H9 (cell line): Measurements from ENCODE around the gene UPP1. TPM values are rescaled to one million over a fixed set of nuclear protein-coding genes. Genes with fewer than 3 reads are reported as not detected.

ENCODE experiments used
- DNase-seq: peaks from one replicate; pipeline ENCODE4 v3.0.0-alpha.2; 2017
- H2AFZ ChIP-seq: one replicate; pipeline ENCODE4 v1.6.1; 2013; ENCODE audit warnings: mild to moderate bottlenecking, low read length, control low read depth, moderate library complexity
- H2AK5ac ChIP-seq: 2 replicates; pipeline ENCODE4 v1.6.1; 2013; ENCODE audit warnings: low read length, control low read depth, mixed read lengths; ENCODE audit not compliant: insufficient read length
- H2BK120ac ChIP-seq: one replicate; pipeline ENCODE4 v1.6.1; 2013; ENCODE audit warnings: low read depth, mild to moderate bottlenecking, low read length, control low read depth, inconsistent platforms; ENCODE audit not compliant: poor library complexity, severe bottlenecking
- H2BK12ac ChIP-seq: 2 replicates; pipeline ENCODE4 v1.6.1; 2013; ENCODE audit warnings: low read length, control low read depth, mixed read lengths, low read depth; ENCODE audit not compliant: insufficient read length
- H2BK15ac ChIP-seq: 2 replicates; pipeline ENCODE4 v1.6.1; 2013; ENCODE audit warnings: low read depth, low read length, control low read depth
- H2BK20ac ChIP-seq: one replicate; pipeline ENCODE4 v1.6.1; 2013; ENCODE audit warnings: low read depth, mild to moderate bottlenecking, low read length, control low read depth, inconsistent platforms; ENCODE audit not compliant: poor library complexity, severe bottlenecking
- H2BK5ac ChIP-seq: 2 replicates; pipeline ENCODE4 v1.6.1; 2013; ENCODE audit warnings: low read length, control low read depth, mixed read lengths; ENCODE audit not compliant: insufficient read length
- H3K14ac ChIP-seq: 2 replicates; pipeline ENCODE4 v1.6.1; 2013; ENCODE audit warnings: low read length, control low read depth; ENCODE audit not compliant: insufficient read depth
- H3K18ac ChIP-seq: 2 replicates; pipeline ENCODE4 v1.6.1; 2013; ENCODE audit warnings: low read depth, mild to moderate bottlenecking, mixed read lengths, low read length, control low read depth; ENCODE audit not compliant: insufficient read length
- H3K23ac ChIP-seq: 2 replicates; pipeline ENCODE4 v1.6.1; 2013; ENCODE audit warnings: low read length, control low read depth, mixed read lengths, low read depth; ENCODE audit not compliant: insufficient read length
- H3K23me2 ChIP-seq: 2 replicates; pipeline ENCODE4 v1.6.1; 2013; ENCODE audit warnings: low read depth, mild to moderate bottlenecking, mixed read lengths, low read length, control low read depth; ENCODE audit not compliant: insufficient read length, poor library complexity, severe bottlenecking
- H3K27ac ChIP-seq: 2 replicates; pipeline ENCODE4 v1.5.1; 2013; ENCODE audit warnings: low read length, control low read depth, mixed read lengths, low read depth; ENCODE audit not compliant: insufficient read length
- H3K27me3 ChIP-seq: 2 replicates; pipeline ENCODE4 v1.6.1; 2013; ENCODE audit warnings: low read length, control low read depth, inconsistent platforms; ENCODE audit not compliant: insufficient read depth
- H3K4ac ChIP-seq: 2 replicates; pipeline ENCODE4 v1.6.1; 2013; ENCODE audit warnings: low read depth, mild to moderate bottlenecking, control low read depth, inconsistent platforms, low read length, moderate library complexity
- H3K4me1 ChIP-seq: 2 replicates; pipeline ENCODE4 v1.6.1; 2013; ENCODE audit warnings: low read length, control low read depth, inconsistent platforms; ENCODE audit not compliant: insufficient read depth
- H3K4me2 ChIP-seq: 2 replicates; pipeline ENCODE4 v1.6.1; 2013; ENCODE audit warnings: low read length, control low read depth, mixed read lengths; ENCODE audit not compliant: insufficient read length, insufficient read depth
- H3K56ac ChIP-seq: 2 replicates; pipeline ENCODE4 v1.6.1; 2013; ENCODE audit warnings: low read depth, mild to moderate bottlenecking, mixed read lengths, low read length, control low read depth; ENCODE audit not compliant: insufficient read length
- H3K79me1 ChIP-seq: 2 replicates; pipeline ENCODE4 v1.6.1; 2013; ENCODE audit warnings: low read depth, mild to moderate bottlenecking, moderate library complexity, low read length, control low read depth, inconsistent platforms; ENCODE audit not compliant: insufficient read depth, poor library complexity, severe bottlenecking
- H3K79me2 ChIP-seq: 2 replicates; pipeline ENCODE4 v1.6.1; 2013; ENCODE audit warnings: low read length, control low read depth, inconsistent platforms; ENCODE audit not compliant: insufficient read depth
- H3K9ac ChIP-seq: 2 replicates; pipeline ENCODE4 v1.6.1; 2013; ENCODE audit warnings: low read length, control low read depth, mixed read lengths; ENCODE audit not compliant: insufficient read length; ENCODE audit errors: extremely low read depth
- H3K9me3 ChIP-seq: one replicate; pipeline ENCODE4 v1.6.1; 2013; ENCODE audit warnings: low read depth, low read length, inconsistent platforms; ENCODE audit not compliant: control insufficient read depth
- H3T11ph ChIP-seq: one replicate; pipeline ENCODE4 v1.6.1; 2013; ENCODE audit warnings: mild to moderate bottlenecking, low read length, control low read depth, inconsistent platforms
- H4K20me1 ChIP-seq: one replicate; pipeline ENCODE4 v1.6.1; 2013; ENCODE audit not compliant: control insufficient read depth, insufficient read length, insufficient read depth
- H4K5ac ChIP-seq: 2 replicates; pipeline ENCODE4 v1.6.1; 2013; ENCODE audit warnings: low read depth, mild to moderate bottlenecking, mixed read lengths, low read length, control low read depth; ENCODE audit not compliant: insufficient read length
- H4K8ac ChIP-seq: replicated peaks from 2 replicates; pipeline ENCODE4 v1.6.1; 2013; ENCODE audit warnings: low read length, control low read depth, mixed read lengths, low read depth; ENCODE audit not compliant: insufficient read length
- H4K91ac ChIP-seq: 2 replicates; pipeline ENCODE4 v1.6.1; 2013; ENCODE audit warnings: low read depth, mild to moderate bottlenecking, moderate library complexity, mixed read lengths, low read length, control low read depth; ENCODE audit not compliant: insufficient read length
- H3K27ac Mint-ChIP-seq, 3 experiments: 2 replicates in 2 of 3; 3 replicates in 1 of 3; pipeline ENCODE4 v1.8.0; 2020 to 2021; ENCODE audit warnings: mixed read lengths in 3 of 3, mild to moderate bottlenecking in 1 of 3, moderate library complexity in 1 of 3
- H3K27me3 Mint-ChIP-seq: 2 replicates; pipeline ENCODE4 v1.8.0; 2021; ENCODE audit warnings: low read depth, mild to moderate bottlenecking, moderate library complexity, mixed read lengths
- H3K36me3 Mint-ChIP-seq, 3 experiments: 2 replicates in 2 of 3; 3 replicates in 1 of 3; pipeline ENCODE4 v1.8.0; 2020 to 2021; ENCODE audit warnings: low read depth in 3 of 3, mixed read lengths in 3 of 3; ENCODE audit not compliant: insufficient read depth in 1 of 3
- H3K4me1 Mint-ChIP-seq, 2 experiments: 2 replicates each; pipeline ENCODE4 v1.8.0; 2020; ENCODE audit warnings: mixed read lengths in 2 of 2
- H3K4me3 Mint-ChIP-seq, 2 experiments: 2 replicates in 1 of 2; 3 replicates in 1 of 2; pipeline ENCODE4 v1.8.0; 2020 to 2021; ENCODE audit warnings: mild to moderate bottlenecking in 2 of 2, mixed read lengths in 2 of 2, moderate library complexity in 1 of 2
- H3K9me3 Mint-ChIP-seq, 2 experiments: 2 replicates in 1 of 2; 3 replicates in 1 of 2; pipeline ENCODE4 v1.8.0; 2020; ENCODE audit warnings: mild to moderate bottlenecking in 2 of 2, mixed read lengths in 2 of 2, moderate library complexity in 1 of 2
- CTCF ChIP-seq: fragments of 200-600 bp; sonication (generic); conservative IDR thresholded peaks from 3 replicates; pipeline ENCODE4 v1.8.0; 2021; ENCODE audit warnings: antibody characterized with exemption, mild to moderate bottlenecking
- WGBS: extraction: QIAGEN DNeasy Blood & Tissue Kit; methylation state at CpG from one replicate; pipeline ENCODE4 v1.1.7; 2013; ENCODE audit warnings: missing lambda C conversion rate, low lambda C conversion rate, mixed read lengths; ENCODE audit not compliant: insufficient read length; ENCODE audit errors: extremely low coverage; 5-methylcytosine and 5-hydroxymethylcytosine counted together
- total RNA-seq: library from RNA; stranded (reverse); gene quantifications from 2 replicates; pipeline ENCODE4 v1.2.1, GENCODE V29; 2021

UPP1 gene
- total RNA-seq, 1 experiment from 2014 or later: 34.2 TPM

- Histone ChIP-seq H3K4me2 (no peak overlapping the region), H3K23ac (no peak overlapping the region), H4K8ac (no peak overlapping the region), H3K14ac (no peak overlapping the region), H3K18ac (no peak overlapping the region), H3K27ac (no peak overlapping the region), H3K23me2 (peaks cover 9% of the 10 kb centered on the region), H3K79me1 (no peaks in the 10 kb centered on the region), H2BK5ac (no peak overlapping the region), H3K27me3 (no peaks in the 10 kb centered on the region), H2AFZ (no peak overlapping the region), H3K9me3 (no peaks in the 10 kb centered on the region), H2BK12ac (no peak overlapping the region), H2BK15ac (no peak overlapping the region), H4K20me1 (no peaks in the 10 kb centered on the region), H3K9ac (no peak overlapping the region), H4K5ac (no peak overlapping the region), H3K56ac (no peak overlapping the region), H3K4me1 (no peaks in the 10 kb centered on the region), H2BK120ac (no peak overlapping the region), H2BK20ac (no peak overlapping the region), H4K91ac (no peak overlapping the region), H2AK5ac (no peak overlapping the region), H3K79me2 (0 out of 2 replicates have a peak, but pooled peaks cover 2% of the 10 kb centered on the region), H3T11ph (no peak overlapping the region), H3K4ac (no peak overlapping the region)
- no peaks in the 10 kb centered on the region; the same call in none of the 2 replicates for H3K27me3 Mint-ChIP-seq
- no CpG with 5 or more reads among the region's 3 CpGs for whole genome bisulfite sequencing
- H3K9me3 Mint-ChIP-seq: no peaks in the 10 kb centered on the region; a peak in 1 of 5 replicates
- peaks cover 28 to 83% (median 81%) of the 10 kb centered on the region in 3 experiments; a peak in 6 of 7 replicates for H3K36me3 Mint-ChIP-seq
- no peak for TF ChIP-seq CTCF
- no peak overlapping the region for H3K27ac Mint-ChIP-seq
- H3K4me3 Mint-ChIP-seq: no peak overlapping the region
- no peak for DNase-seq
- peaks cover 15 to 23% of the 10 kb centered on the region in 2 experiments for H3K4me1 Mint-ChIP-seq
These were observed 5.8 kb downstream of the UPP1 start for GRCh38 chr7:48094861-48095293.
